ENCODE results near the gene LMO1.

DNA sequence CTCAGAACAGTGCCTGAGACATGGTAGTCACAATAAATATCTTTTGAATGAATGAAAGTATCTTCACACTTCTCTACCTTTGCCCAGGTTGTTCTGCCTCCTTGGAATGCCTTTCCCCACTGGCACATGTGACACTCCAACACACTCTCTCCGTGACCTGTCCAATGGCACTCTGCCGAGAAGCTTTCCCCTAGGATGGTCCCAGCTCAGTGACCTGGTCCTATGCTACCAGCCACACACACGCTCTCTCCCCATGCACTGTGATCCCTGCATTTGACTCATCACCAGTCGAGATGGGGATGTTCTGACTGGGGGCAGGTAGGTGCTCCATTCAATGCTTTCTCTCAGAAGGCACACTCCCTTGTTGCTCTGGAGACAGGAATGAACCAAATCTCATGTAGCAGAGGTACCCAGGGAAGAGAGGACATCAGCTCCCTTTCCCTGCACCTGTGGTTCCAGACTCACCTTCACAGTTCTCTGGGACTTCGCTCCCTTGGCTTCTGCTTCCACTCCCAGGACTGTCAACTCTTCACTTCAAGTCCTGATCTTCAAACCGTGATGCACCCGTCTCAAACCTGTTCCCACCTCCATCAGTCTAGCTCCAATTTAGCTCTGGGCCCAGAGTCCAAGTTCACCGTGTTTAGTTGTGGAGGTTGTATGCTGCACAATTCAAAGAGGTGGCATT is 30.7 kb upstream of the LMO1 start:
- TF ChIP-seq, protein P1, sequence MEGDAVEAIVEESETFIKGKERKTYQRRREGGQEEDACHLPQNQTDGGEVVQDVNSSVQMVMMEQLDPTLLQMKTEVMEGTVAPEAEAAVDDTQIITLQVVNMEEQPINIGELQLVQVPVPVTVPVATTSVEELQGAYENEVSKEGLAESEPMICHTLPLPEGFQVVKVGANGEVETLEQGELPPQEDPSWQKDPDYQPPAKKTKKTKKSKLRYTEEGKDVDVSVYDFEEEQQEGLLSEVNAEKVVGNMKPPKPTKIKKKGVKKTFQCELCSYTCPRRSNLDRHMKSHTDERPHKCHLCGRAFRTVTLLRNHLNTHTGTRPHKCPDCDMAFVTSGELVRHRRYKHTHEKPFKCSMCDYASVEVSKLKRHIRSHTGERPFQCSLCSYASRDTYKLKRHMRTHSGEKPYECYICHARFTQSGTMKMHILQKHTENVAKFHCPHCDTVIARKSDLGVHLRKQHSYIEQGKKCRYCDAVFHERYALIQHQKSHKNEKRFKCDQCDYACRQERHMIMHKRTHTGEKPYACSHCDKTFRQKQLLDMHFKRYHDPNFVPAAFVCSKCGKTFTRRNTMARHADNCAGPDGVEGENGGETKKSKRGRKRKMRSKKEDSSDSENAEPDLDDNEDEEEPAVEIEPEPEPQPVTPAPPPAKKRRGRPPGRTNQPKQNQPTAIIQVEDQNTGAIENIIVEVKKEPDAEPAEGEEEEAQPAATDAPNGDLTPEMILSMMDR (IDR thresholded peaks at IDR 0.05) = no peak
- TF ChIP-seq ZFX (IDR thresholded peaks at IDR 0.05; ENCODE audit: borderline replicate concordance) = no peak

All from 22Rv1 (cell line).